GM23338 (cell line): ENCODE data around the gene CCDC91. TPM values are rescaled to one million over a fixed set of nuclear protein-coding genes. Genes with fewer than 3 reads are reported as not detected.

ENCODE experiments used
- polyA plus RNA-seq: library from polyadenylated mRNA; unstranded; fragments of >200 nt; fragmentation: Nextera tagmentation; extraction: Ambion mirVana; gene quantifications from 2 replicates; pipeline ENCODE4 v1.2.1, GENCODE V29; 2016
- small RNA-seq: library from RNA; depleted of rRNA; stranded (forward); fragments of <200 nt; gene quantifications from one replicate; pipeline ENCODE3, GENCODE V24; 2014; ENCODE audit warnings: low replicate concordance
- total RNA-seq: library from RNA; depleted of rRNA; stranded (reverse); fragments of >200 nt; shearing (Covaris generic); gene quantifications from 2 replicates; pipeline ENCODE4 v1.2.3, GENCODE V29; 2014; rRNA removed
- TF ChIP-seq, protein P1 (sequence below): fragments of 250-450 bp; sonication (Bioruptor Pico); IDR thresholded peaks from 2 replicates; pipeline ENCODE4 v1.5.0; 2020; ENCODE audit warnings: mild to moderate bottlenecking, moderate library complexity

Gene CCDC91
- total and polyA plus RNA-seq, 2 experiments from 2014 or later: 24.7 to 48.7 TPM

- TF ChIP-seq, protein P1, sequence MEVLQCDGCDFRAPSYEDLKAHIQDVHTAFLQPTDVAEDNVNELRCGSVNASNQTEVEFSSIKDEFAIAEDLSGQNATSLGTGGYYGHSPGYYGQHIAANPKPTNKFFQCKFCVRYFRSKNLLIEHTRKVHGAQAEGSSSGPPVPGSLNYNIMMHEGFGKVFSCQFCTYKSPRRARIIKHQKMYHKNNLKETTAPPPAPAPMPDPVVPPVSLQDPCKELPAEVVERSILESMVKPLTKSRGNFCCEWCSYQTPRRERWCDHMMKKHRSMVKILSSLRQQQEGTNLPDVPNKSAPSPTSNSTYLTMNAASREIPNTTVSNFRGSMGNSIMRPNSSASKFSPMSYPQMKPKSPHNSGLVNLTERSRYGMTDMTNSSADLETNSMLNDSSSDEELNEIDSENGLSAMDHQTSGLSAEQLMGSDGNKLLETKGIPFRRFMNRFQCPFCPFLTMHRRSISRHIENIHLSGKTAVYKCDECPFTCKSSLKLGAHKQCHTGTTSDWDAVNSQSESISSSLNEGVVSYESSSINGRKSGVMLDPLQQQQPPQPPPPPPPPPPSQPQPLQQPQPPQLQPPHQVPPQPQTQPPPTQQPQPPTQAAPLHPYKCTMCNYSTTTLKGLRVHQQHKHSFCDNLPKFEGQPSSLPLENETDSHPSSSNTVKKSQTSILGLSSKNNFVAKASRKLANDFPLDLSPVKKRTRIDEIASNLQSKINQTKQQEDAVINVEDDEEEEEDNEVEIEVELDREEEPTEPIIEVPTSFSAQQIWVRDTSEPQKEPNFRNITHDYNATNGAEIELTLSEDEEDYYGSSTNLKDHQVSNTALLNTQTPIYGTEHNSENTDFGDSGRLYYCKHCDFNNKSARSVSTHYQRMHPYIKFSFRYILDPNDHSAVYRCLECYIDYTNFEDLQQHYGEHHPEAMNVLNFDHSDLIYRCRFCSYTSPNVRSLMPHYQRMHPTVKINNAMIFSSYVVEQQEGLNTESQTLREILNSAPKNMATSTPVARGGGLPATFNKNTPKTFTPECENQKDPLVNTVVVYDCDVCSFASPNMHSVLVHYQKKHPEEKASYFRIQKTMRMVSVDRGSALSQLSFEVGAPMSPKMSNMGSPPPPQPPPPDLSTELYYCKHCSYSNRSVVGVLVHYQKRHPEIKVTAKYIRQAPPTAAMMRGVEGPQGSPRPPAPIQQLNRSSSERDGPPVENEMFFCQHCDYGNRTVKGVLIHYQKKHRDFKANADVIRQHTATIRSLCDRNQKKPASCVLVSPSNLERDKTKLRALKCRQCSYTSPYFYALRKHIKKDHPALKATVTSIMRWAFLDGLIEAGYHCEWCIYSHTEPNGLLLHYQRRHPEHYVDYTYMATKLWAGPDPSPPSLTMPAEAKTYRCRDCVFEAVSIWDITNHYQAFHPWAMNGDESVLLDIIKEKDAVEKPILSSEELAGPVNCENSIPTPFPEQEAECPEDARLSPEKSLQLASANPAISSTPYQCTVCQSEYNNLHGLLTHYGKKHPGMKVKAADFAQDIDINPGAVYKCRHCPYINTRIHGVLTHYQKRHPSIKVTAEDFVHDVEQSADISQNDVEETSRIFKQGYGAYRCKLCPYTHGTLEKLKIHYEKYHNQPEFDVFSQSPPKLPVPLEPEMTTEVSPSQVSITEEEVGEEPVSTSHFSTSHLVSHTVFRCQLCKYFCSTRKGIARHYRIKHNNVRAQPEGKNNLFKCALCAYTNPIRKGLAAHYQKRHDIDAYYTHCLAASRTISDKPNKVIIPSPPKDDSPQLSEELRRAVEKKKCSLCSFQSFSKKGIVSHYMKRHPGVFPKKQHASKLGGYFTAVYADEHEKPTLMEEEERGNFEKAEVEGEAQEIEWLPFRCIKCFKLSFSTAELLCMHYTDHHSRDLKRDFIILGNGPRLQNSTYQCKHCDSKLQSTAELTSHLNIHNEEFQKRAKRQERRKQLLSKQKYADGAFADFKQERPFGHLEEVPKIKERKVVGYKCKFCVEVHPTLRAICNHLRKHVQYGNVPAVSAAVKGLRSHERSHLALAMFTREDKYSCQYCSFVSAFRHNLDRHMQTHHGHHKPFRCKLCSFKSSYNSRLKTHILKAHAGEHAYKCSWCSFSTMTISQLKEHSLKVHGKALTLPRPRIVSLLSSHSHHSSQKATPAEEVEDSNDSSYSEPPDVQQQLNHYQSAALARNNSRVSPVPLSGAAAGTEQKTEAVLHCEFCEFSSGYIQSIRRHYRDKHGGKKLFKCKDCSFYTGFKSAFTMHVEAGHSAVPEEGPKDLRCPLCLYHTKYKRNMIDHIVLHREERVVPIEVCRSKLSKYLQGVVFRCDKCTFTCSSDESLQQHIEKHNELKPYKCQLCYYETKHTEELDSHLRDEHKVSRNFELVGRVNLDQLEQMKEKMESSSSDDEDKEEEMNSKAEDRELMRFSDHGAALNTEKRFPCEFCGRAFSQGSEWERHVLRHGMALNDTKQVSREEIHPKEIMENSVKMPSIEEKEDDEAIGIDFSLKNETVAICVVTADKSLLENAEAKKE (CRISPR knock-in tag): no peak
These were observed 401.6 kb downstream of the CCDC91 start (continued) for GRCh38 chr12:28591831-28592230.

Small RNA genes within 50 kb of the gene (small RNA-seq; reads per million reads assigned to genes)
- gene RNA5SP355 (0.32 reads per million, percentile 16 among the genes with 10 or more reads in this experiment), gene RNU4-54P (not detected)

Other genes starting within 250 kb of the CCDC91 start
- gene PTHLH, start 217.7 kb upstream of the CCDC91 start, total RNA-seq: not detected in 2 replicates
- not detected in 2 replicates for gene PTHLH, start 217.7 kb upstream of the CCDC91 start, polyA plus RNA-seq